Smooth muscle cell (in vitro differentiated cells): ENCODE data around the gene TRABD2A. TPM values are rescaled to one million over a fixed set of nuclear protein-coding genes. Genes with fewer than 3 reads are reported as not detected.

Experiments
- DNase-seq: peaks from one replicate; lab custom pipeline; 2025; ENCODE audit not compliant: unreplicated experiment; lab: John Stamatoyannopoulos, UW
- H2AFZ ChIP-seq: fragments of 200-600 bp; sonication (generic); 2 replicates; pipeline ENCODE4 v1.6.0; 2016; ENCODE audit warnings: antibody characterized with exemption, low read depth, mild to moderate bottlenecking
- H3F3A ChIP-seq: fragments of 200-600 bp; sonication (generic); 2 replicates; pipeline ENCODE4 v1.6.0; 2017; ENCODE audit warnings: antibody characterized with exemption, low read depth
- H3K27ac ChIP-seq: fragments of 200-600 bp; sonication (generic); 2 replicates; pipeline ENCODE4 v1.5.1; 2016; ENCODE audit warnings: low read depth, mild to moderate bottlenecking
- H3K27me3 ChIP-seq: fragments of 200-600 bp; sonication (generic); 2 replicates; pipeline ENCODE4 v1.6.1; 2016; ENCODE audit warnings: low read depth, mild to moderate bottlenecking
- H3K36me3 ChIP-seq: fragments of 200-600 bp; sonication (generic); 2 replicates; pipeline ENCODE4 v1.5.1; 2016; ENCODE audit warnings: low read depth
- H3K4me1 ChIP-seq: fragments of 200-600 bp; sonication (generic); 2 replicates; pipeline ENCODE4 v1.5.1; 2016; ENCODE audit warnings: low read depth
- H3K4me2 ChIP-seq: fragments of 200-600 bp; sonication (generic); 2 replicates; pipeline ENCODE4 v1.6.0; 2016; ENCODE audit warnings: mild to moderate bottlenecking
- H3K4me3 ChIP-seq: fragments of 200-600 bp; sonication (generic); 2 replicates; pipeline ENCODE4 v1.5.1; 2016; ENCODE audit warnings: mild to moderate bottlenecking
- H3K79me2 ChIP-seq: fragments of 200-600 bp; sonication (generic); 2 replicates; pipeline ENCODE4 v1.6.0; 2016; ENCODE audit warnings: low read depth, mild to moderate bottlenecking
- H3K9ac ChIP-seq: fragments of 200-600 bp; sonication (generic); 2 replicates; pipeline ENCODE4 v1.6.0; 2016; ENCODE audit warnings: low read depth
- H3K9me3 ChIP-seq: fragments of 200-600 bp; sonication (generic); replicated peaks from 2 replicates; pipeline ENCODE4 v1.5.1; 2016; ENCODE audit warnings: low read depth
- H4K20me1 ChIP-seq: fragments of 200-600 bp; sonication (generic); 2 replicates; pipeline ENCODE4 v1.6.0; 2016; ENCODE audit warnings: low read depth
- CTCF ChIP-seq: fragments of 200-600 bp; sonication (generic); IDR thresholded peaks from 2 replicates; pipeline ENCODE4 v1.5.1; 2017; ENCODE audit warnings: borderline replicate concordance, mild to moderate bottlenecking, antibody characterized with exemption; ENCODE audit not compliant: insufficient read depth, poor library complexity, severe bottlenecking
- WGBS: methylation state at CpG from one replicate; pipeline ENCODE4 v1.1.7; 2016; ENCODE audit warnings: low lambda C conversion rate; 5-methylcytosine and 5-hydroxymethylcytosine counted together
- polyA plus RNA-seq: library from polyadenylated mRNA; unstranded; fragments of >200 nt; fragmentation: Nextera tagmentation; extraction: Ambion mirVana; gene quantifications from 2 replicates; pipeline ENCODE4 v1.2.1, GENCODE V29; 2016
- total RNA-seq: library from RNA; depleted of rRNA; stranded (reverse); fragments of >200 nt; gene quantifications from 2 replicates; pipeline ENCODE4 v1.2.3, GENCODE V29; 2014

TRABD2A gene
- total RNA-seq (0.31 TPM in 1 of 2 replicates, not detected in the other), polyA plus RNA-seq (0.11 and 1.1 TPM in 2 replicates)

GRCh38 chr2:84880645-84881521, at the start of gene TRABD2A:
Gene TRABD2A (minus strand): TSS chr2:84881084. CDS start chr2:84881039, 45 bp downstream.
- peak within 1 kb of the TSS; percentile 49 for H3K4me3 ChIP-seq
- H3K4me2 ChIP-seq = peak within 1 kb of the TSS; percentile 91
- H3K4me1 ChIP-seq = peaks cover 18% of the 10 kb centered on the region
- H4K20me1 ChIP-seq = no peaks in the 10 kb centered on the region
- H3K27me3 ChIP-seq = peaks cover 54% of the 10 kb centered on the region
- no peaks in the 10 kb centered on the region for H3F3A ChIP-seq
- DNase-seq = no peak
- no peaks in the 10 kb centered on the region for H3K36me3 ChIP-seq
- H3K9me3 ChIP-seq = no peaks in the 10 kb centered on the region
- under 1% methylated on average over 54 of the region's 77 CpGs for WGBS
- H2AFZ ChIP-seq = peak within 1 kb of the TSS; percentile 76
- no peak for TF ChIP-seq CTCF
- no peak within 1 kb of the TSS for H3K9ac ChIP-seq
- no peaks in the 10 kb centered on the region for H3K79me2 ChIP-seq
- no peak within 1 kb of the TSS for H3K27ac ChIP-seq

GRCh38 chr2:84927275-84927627, 46.4 kb upstream of the TRABD2A start:
- no peak overlapping the region for H2AFZ ChIP-seq
- H3K9ac ChIP-seq = no peak overlapping the region
- no peak for DNase-seq
- no peaks in the 10 kb centered on the region for H3K27me3 ChIP-seq
- H3K79me2 ChIP-seq = no peaks in the 10 kb centered on the region
- H3K4me2 ChIP-seq = peak overlapping the region; percentile 85
- H3K36me3 ChIP-seq = no peaks in the 10 kb centered on the region
- H3K4me3 ChIP-seq = no peak overlapping the region
- no peak overlapping the region for H3K27ac ChIP-seq
- H3K4me1 ChIP-seq = no peaks in the 10 kb centered on the region
- no peaks in the 10 kb centered on the region for H4K20me1 ChIP-seq
- no peaks in the 10 kb centered on the region for H3F3A ChIP-seq
- H3K9me3 ChIP-seq = no peaks in the 10 kb centered on the region
- 45% methylated on average over 3 of the region's 3 CpGs for WGBS
- no peak for TF ChIP-seq CTCF

- Histone ChIP-seq H3K9me3 (no peaks in the 10 kb centered on the region), H4K20me1 (no peaks in the 10 kb centered on the region), H3K4me1 (no peaks in the 10 kb centered on the region), H3K4me3 (peak overlapping the region; percentile 48), H3K36me3 (no peaks in the 10 kb centered on the region), H3K4me2 (peak overlapping the region; percentile 85), H3K79me2 (no peaks in the 10 kb centered on the region), H3F3A (no peaks in the 10 kb centered on the region), H2AFZ (peak overlapping the region; percentile 83), H3K27me3 (no peaks in the 10 kb centered on the region), H3K9ac (no peak overlapping the region), H3K27ac (no peak overlapping the region)
- TF ChIP-seq CTCF = peak; percentile 98
- DNase-seq = peak; percentile 83
- 7% methylated on average over 34 of the region's 34 CpGs for WGBS
These were observed 45.0 kb upstream of the TRABD2A start for GRCh38 chr2:84925724-84926376.
